Sigmoid colon (tissue), 4 donors: ENCODE measurements around the gene OSBPL5.

Experiments
- POLR2A ChIP-seq, 2 donors: fragments of 450-650 bp; IDR thresholded peaks; one replicate each; pipeline ENCODE4 v1.6.1; 2016; ENCODE audit warnings: antibody characterized with exemption in 2 of 2, mild to moderate bottlenecking in 2 of 2, moderate library complexity in 2 of 2
- POLR2AphosphoS5 ChIP-seq, 4 donors: sonication (generic); formaldehyde crosslinking; IDR thresholded peaks; one replicate each; pipeline ENCODE4 v1.6.1; 2017; ENCODE audit warnings: antibody characterized with exemption in 4 of 4
- TF ChIP-seq, protein P1 (sequence below), 4 experiments: fragments of 450-650 bp in 3 of 4; fragments of 200-600 bp in 1 of 4; IDR thresholded peaks; one replicate each; pipeline ENCODE4 v1.5.1; 2016 to 2019; ENCODE audit warnings: antibody characterized with exemption in 4 of 4, mild to moderate bottlenecking in 3 of 4, moderate library complexity in 2 of 4

DNA sequence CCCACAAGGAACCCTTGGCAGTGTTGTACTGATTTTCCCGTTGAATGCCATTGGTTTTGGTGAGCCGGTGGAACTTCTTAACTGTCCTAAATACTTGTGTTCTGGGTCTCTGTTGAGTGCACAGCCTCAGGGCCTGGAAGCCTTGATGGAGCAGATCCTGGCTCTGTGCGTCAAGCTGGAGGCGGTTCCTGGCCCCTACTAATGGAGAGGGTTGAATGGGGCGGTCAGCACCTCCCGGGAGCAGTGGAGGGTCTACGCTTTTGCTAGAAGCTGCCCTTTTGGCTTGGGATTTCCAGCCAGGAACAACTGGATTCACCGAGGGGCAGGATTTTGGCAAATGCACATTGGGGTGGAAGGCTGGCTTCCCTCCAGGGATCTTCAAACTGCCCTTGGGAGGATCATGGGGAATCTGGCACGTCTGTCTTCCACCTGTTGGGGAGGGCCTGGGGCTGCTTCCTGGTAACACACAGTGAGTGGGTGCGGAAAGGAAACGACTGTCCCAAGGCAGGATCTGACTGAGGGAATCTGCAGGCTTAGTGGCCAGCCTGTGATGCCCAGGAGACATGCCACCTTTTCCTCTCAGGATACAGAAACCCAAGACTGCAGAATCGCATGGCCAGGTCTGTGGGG is 6.9 kb upstream of the OSBPL5 start:
- TF ChIP-seq, protein P1, sequence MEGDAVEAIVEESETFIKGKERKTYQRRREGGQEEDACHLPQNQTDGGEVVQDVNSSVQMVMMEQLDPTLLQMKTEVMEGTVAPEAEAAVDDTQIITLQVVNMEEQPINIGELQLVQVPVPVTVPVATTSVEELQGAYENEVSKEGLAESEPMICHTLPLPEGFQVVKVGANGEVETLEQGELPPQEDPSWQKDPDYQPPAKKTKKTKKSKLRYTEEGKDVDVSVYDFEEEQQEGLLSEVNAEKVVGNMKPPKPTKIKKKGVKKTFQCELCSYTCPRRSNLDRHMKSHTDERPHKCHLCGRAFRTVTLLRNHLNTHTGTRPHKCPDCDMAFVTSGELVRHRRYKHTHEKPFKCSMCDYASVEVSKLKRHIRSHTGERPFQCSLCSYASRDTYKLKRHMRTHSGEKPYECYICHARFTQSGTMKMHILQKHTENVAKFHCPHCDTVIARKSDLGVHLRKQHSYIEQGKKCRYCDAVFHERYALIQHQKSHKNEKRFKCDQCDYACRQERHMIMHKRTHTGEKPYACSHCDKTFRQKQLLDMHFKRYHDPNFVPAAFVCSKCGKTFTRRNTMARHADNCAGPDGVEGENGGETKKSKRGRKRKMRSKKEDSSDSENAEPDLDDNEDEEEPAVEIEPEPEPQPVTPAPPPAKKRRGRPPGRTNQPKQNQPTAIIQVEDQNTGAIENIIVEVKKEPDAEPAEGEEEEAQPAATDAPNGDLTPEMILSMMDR (IDR thresholded peaks at IDR 0.05): no peak
- no peak for TF ChIP-seq POLR2A (IDR thresholded peaks at IDR 0.05)
- no peak for TF ChIP-seq POLR2AphosphoS5 (IDR thresholded peaks at IDR 0.05)
